Activated CD4-positive, alpha-beta T cell treated with anti-CD3 and anti-CD28 coated beads for 4 hours (primary cell): ENCODE data around the gene SNX10.
A peak's percentile ranks its signal among the peaks of the same experiment; 100 is the strongest.

Experiments used
- DNase-seq, 2 donors: peaks; one replicate each; pipeline ENCODE4 v3.0.0-alpha.2; 2020

Gene SNX10

GRCh38 chr7:26370011-26370410 is 78.3 kb downstream of the SNX10 start:
- no peak for DNase-seq

- no peak for DNase-seq
These were observed 80.6 kb downstream of the SNX10 start for GRCh38 chr7:26372249-26372648.

- no peak for DNase-seq
These were observed 81.0 kb downstream of the SNX10 start for GRCh38 chr7:26372704-26373103.

- DNase-seq, result no peak
These were observed 83.1 kb downstream of the SNX10 start for GRCh38 chr7:26374647-26375373.

GRCh38 chr7:26375726-26376174 is 84.1 kb downstream of the SNX10 start:
- no peak for DNase-seq

- DNase-seq, result peak; percentile 12 to 13
These were observed 84.7 kb downstream of the SNX10 start for GRCh38 chr7:26376175-26376917.

- DNase-seq, result no peak
These were observed 86.4 kb downstream of the SNX10 start for GRCh38 chr7:26378016-26378415.

- DNase-seq, result no peak
These were observed 88.0 kb downstream of the SNX10 start for GRCh38 chr7:26379711-26380110.

- DNase-seq, result no peak
These were observed 90.1 kb downstream of the SNX10 start for GRCh38 chr7:26381476-26382353.

GRCh38 chr7:26385240-26385639 is 93.6 kb downstream of the SNX10 start:
- no peak for DNase-seq

GRCh38 chr7:26387731-26388130 is 96.1 kb downstream of the SNX10 start:
- no peak for DNase-seq

GRCh38 chr7:26388256-26388655 is 96.6 kb downstream of the SNX10 start:
- no peak for DNase-seq

GRCh38 chr7:26390016-26390415 is 98.4 kb downstream of the SNX10 start:
- no peak for DNase-seq

GRCh38 chr7:26393818-26394217 is 102.2 kb downstream of the SNX10 start:
- no peak for DNase-seq

- no peak for DNase-seq
These were observed 105.7 kb downstream of the SNX10 start for GRCh38 chr7:26397332-26397731.

- no peak for DNase-seq
These were observed 106.2 kb downstream of the SNX10 start for GRCh38 chr7:26397796-26398426.

- peak in 1 of 2 donors; percentile 8 for DNase-seq
These were observed 106.7 kb downstream of the SNX10 start for GRCh38 chr7:26398427-26398755.

- peak in 1 of 2 donors; percentile 4 for DNase-seq
These were observed 107.3 kb downstream of the SNX10 start for GRCh38 chr7:26398756-26399509.

GRCh38 chr7:26399736-26400135 is 108.1 kb downstream of the SNX10 start:
- no peak for DNase-seq

- DNase-seq, result no peak
These were observed 112.0 kb downstream of the SNX10 start for GRCh38 chr7:26403640-26404039.

- no peak for DNase-seq
These were observed 112.7 kb downstream of the SNX10 start for GRCh38 chr7:26404189-26404996.
